Measurements from ENCODE around the gene SPATA2. TPM values are rescaled to one million over a fixed set of nuclear protein-coding genes. Genes with fewer than 3 reads are reported as not detected.

SPATA2 gene
- total and polyA plus RNA-seq, 2 of the 13 experiments (the other 11 are each of a cell fraction or from before 2014, with no cell fraction given), result 3.2 to 8.7 TPM

- TF ChIP-seq ZNF777 (CRISPR knock-in tag; IDR thresholded peaks at IDR 0.05) (no peak), GATAD1 (CRISPR knock-in tag; IDR thresholded peaks at IDR 0.05) (no peak), RFX1 (IDR thresholded peaks at IDR 0.05) (no peak), RXRA (CRISPR knock-in tag; IDR thresholded peaks at IDR 0.05) (no peak), ZNF674 (CRISPR knock-in tag; IDR thresholded peaks at IDR 0.05; ENCODE audit: low read depth) (no peak), FOSL2 (CRISPR knock-in tag; IDR thresholded peaks at IDR 0.05) (no peak), RNF219 (CRISPR knock-in tag; IDR thresholded peaks at IDR 0.05) (no peak), STAG1 (CRISPR knock-in tag; IDR thresholded peaks at IDR 0.05) (no peak), ZNF17 (CRISPR knock-in tag; IDR thresholded peaks at IDR 0.05) (no peak), TAF1 (CRISPR knock-in tag; IDR thresholded peaks at IDR 0.05) (no peak), AFF4 (CRISPR knock-in tag; IDR thresholded peaks at IDR 0.05) (no peak)
Measured at GRCh38 chr20:49891476-49892110, 23.7 kb downstream of the SPATA2 start (continued).

Data from HepG2 (cell line).